PFSK-1 (cell line): ENCODE measurements around the gene NECAB2.

Experiments
- REST ChIP-seq, 2 experiments: IDR thresholded peaks; 2 replicates each; pipeline versions ENCODE4 v1.6.1 to v1.8.0; 2011 to 2012; ENCODE audit warnings: low read depth in 2 of 2, low read length in 2 of 2, control low read depth in 1 of 2, inconsistent platforms in 1 of 2, mild to moderate bottlenecking in 1 of 2, moderate library complexity in 1 of 2; ENCODE audit not compliant: insufficient read depth in 1 of 2
- TAF1 ChIP-seq: IDR thresholded peaks from 2 replicates; pipeline ENCODE4 v1.6.1; 2012; ENCODE audit warnings: low read length, control low read depth, borderline replicate concordance; ENCODE audit not compliant: insufficient read depth

DNA sequence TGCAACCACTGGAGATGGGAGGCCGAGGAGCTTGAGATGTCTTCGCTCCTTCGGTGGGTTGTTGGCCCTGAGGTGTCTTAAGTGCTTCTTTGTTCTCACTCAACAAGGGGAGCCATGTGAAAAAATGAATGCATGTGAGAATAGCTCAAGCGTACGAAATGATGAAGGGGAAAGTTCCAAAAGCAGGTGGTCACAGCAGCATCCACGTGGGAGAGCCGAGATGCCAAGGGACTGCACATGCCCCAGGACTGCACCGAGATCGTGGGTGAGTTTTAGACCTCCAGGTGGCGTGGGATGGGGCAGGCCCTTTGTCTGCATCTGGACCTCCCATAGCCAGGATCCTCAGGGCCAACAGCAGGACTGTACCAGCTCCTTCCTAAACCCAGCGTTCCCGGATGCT lies 66.5 kb downstream of the NECAB2 start:
- TF ChIP-seq REST (IDR thresholded peaks at IDR 0.05; ENCODE audit: insufficient read depth in 1 of 2, low read depth in 2 of 2, low read length in 2 of 2) (no peak), TAF1 (no peak)
